AG09319 (cell line): ENCODE measurements around the gene IGFBP7.

ENCODE experiments used
- DNase-seq: peaks from one replicate; pipeline ENCODE4 v3.0.0-alpha.2; 2010; ENCODE audit warnings: low read depth; ENCODE audit errors: extremely low read depth
- TF ChIP-seq, protein P1 (sequence below): IDR thresholded peaks from 2 replicates; pipeline ENCODE4 v1.5.1; 2011; ENCODE audit warnings: low read depth, mild to moderate bottlenecking, inconsistent platforms, low read length, moderate library complexity

IGFBP7 gene

GRCh38 chr4:57040510-57040909 lies 69.7 kb downstream of the IGFBP7 start:
- TF ChIP-seq, protein P1, sequence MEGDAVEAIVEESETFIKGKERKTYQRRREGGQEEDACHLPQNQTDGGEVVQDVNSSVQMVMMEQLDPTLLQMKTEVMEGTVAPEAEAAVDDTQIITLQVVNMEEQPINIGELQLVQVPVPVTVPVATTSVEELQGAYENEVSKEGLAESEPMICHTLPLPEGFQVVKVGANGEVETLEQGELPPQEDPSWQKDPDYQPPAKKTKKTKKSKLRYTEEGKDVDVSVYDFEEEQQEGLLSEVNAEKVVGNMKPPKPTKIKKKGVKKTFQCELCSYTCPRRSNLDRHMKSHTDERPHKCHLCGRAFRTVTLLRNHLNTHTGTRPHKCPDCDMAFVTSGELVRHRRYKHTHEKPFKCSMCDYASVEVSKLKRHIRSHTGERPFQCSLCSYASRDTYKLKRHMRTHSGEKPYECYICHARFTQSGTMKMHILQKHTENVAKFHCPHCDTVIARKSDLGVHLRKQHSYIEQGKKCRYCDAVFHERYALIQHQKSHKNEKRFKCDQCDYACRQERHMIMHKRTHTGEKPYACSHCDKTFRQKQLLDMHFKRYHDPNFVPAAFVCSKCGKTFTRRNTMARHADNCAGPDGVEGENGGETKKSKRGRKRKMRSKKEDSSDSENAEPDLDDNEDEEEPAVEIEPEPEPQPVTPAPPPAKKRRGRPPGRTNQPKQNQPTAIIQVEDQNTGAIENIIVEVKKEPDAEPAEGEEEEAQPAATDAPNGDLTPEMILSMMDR, result no peak
- no peak for DNase-seq

DNA sequence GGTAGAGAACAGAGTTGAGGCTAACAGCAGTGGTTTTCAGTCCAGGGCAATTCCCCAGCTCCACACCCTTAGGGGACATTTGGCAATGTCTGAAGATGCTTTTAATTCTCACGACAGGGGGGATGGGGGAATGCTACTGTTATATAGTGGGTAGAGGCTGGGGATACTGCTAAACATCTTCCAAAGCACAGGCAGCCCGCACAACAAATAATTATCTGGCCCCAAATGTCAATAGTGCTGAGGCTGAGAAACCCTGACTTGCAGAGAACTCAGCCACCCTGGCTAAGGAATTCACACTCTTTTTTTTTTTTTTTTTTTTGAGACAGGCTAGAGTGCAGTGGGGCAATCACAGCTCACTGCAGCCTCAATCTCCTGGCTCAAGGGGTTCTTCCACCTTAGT lies 70.8 kb downstream of the IGFBP7 start:
- DNase-seq, result no peak
- TF ChIP-seq, protein P1, result no peak

GRCh38 chr4:57037982-57038604 lies 72.1 kb downstream of the IGFBP7 start:
- DNase-seq, result no peak

DNA sequence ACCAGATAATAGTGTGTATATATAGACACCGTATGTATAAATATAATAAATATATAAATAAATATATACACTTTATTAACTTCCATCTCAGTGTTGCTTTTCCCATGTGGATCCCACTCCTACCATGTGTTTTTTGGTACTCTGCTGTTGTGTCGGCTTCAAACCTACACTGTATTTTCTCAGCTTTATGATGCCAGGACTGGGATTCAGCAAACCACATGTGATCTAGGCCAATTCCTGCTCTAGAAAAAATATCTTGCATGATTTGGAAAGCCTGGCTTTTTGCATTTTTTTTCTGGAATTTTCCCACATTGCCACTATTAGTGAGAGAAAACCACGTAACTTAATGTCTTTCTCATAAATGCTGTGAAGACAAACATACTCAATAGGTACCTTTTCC lies 75.7 kb downstream of the IGFBP7 start:
- no peak for DNase-seq
- TF ChIP-seq, protein P1, result no peak

More at GRCh38 chr4:57037982-57038604, 72.1 kb downstream of the IGFBP7 start:
- TF ChIP-seq, protein P1, result peak; percentile 96

- peak; percentile 43 for DNase-seq
- TF ChIP-seq, protein P1, result no peak
Observed at GRCh38 chr4:57023104-57023503, 87.1 kb downstream of the IGFBP7 start.

DNA sequence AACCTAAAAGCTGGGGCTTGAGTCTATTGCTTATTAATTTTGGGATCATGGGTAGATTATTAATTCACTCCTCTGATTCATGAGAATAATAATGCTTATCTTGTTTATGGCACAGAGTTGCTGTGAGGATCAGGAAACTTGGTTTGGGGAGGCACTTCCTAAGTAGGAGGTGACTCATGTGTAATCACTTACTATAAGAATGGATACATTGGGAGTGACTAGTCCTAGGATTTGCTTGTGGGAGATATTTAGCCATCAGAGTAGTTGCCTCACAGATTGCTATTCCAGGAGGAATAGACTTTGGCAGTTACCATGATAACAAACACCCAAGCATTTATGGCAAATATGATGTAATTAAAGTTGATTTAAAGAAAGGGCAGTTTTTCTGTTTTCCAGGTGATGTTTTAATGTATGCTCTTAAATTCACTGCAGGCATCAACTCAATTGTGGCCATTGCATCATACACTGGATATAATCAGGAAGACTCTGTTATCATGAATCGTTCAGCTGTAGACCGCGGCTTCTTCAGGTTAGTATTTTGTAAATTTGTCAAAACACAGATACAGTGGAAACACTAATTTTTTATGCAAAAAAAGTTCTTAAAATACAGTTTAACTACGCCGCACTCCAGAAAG lies 89.6 kb downstream of the IGFBP7 start:
- TF ChIP-seq, protein P1, result no peak
- DNase-seq, result no peak

- TF ChIP-seq, protein P1, result peak; percentile 14
- no peak for DNase-seq
Observed at GRCh38 chr4:57018980-57019379, 91.2 kb downstream of the IGFBP7 start.
